SK-N-SH treated with all-trans-retinoic acid at 6 μM for 48 hours (cell line): ENCODE measurements around the gene RNASE12.

Experiments used
- ATAC-seq: fragments of 200-7000 bp; cut with Tn5 transposase; 3 replicates; pipeline ENCODE4 v1.9.1; 2020; ENCODE audit warnings: mild to moderate bottlenecking, moderate library complexity
- ARNTL ChIP-seq: fragments of 450-650 bp; formaldehyde crosslinking; IDR thresholded peaks from 2 replicates; pipeline ENCODE4 v1.5.0; 2020; ENCODE audit warnings: low read depth, mild to moderate bottlenecking, moderate library complexity, borderline replicate concordance
- CSDC2 ChIP-seq: fragments of 250-450 bp; sonication (Bioruptor Pico); IDR thresholded peaks from 2 replicates; pipeline ENCODE4 v1.5.0; 2020; ENCODE audit warnings: mild to moderate bottlenecking, moderate library complexity
- GLIS3 ChIP-seq: fragments of 250-450 bp; sonication (Bioruptor Pico); IDR thresholded peaks from 2 replicates; pipeline ENCODE4 v1.5.0; 2020; ENCODE audit warnings: mild to moderate bottlenecking, moderate library complexity
- ISL1 ChIP-seq: fragments of 250-450 bp; sonication (Bioruptor Pico); IDR thresholded peaks from 2 replicates; pipeline ENCODE4 v2.1.2; 2022; ENCODE audit warnings: mild to moderate bottlenecking, moderate library complexity
- PPARA ChIP-seq: fragments of 250-450 bp; sonication (Bioruptor Pico); IDR thresholded peaks from 2 replicates; pipeline ENCODE4 v1.5.0; 2020; ENCODE audit warnings: mild to moderate bottlenecking, borderline replicate concordance
- RARB ChIP-seq: fragments of 250-450 bp; sonication (Bioruptor Pico); IDR thresholded peaks from 2 replicates; pipeline ENCODE4 v1.8.0; 2021; ENCODE audit warnings: mild to moderate bottlenecking, moderate library complexity
- SNAI2 ChIP-seq: fragments of 250-450 bp; sonication (Bioruptor Pico); IDR thresholded peaks from 2 replicates; pipeline ENCODE4 v1.5.0; 2020; ENCODE audit warnings: mild to moderate bottlenecking, moderate library complexity
- TCF4 ChIP-seq: fragments of 250-450 bp; sonication (Bioruptor Pico); IDR thresholded peaks from 2 replicates; pipeline ENCODE4 v1.8.0; 2021; ENCODE audit warnings: mild to moderate bottlenecking, moderate library complexity, borderline replicate concordance
- TOX ChIP-seq: fragments of 250-450 bp; sonication (Bioruptor Pico); IDR thresholded peaks from 2 replicates; pipeline ENCODE4 v1.8.0; 2021; ENCODE audit warnings: mild to moderate bottlenecking, moderate library complexity, borderline replicate concordance
- ZC3H10 ChIP-seq: fragments of 250-450 bp; sonication (Bioruptor Pico); IDR thresholded peaks from 2 replicates; pipeline ENCODE4 v1.5.1; 2021; ENCODE audit warnings: mild to moderate bottlenecking, moderate library complexity
- ZFP3 ChIP-seq: fragments of 250-450 bp; sonication (Bioruptor Pico); IDR thresholded peaks from 2 replicates; pipeline ENCODE4 v1.5.0; 2020; ENCODE audit warnings: mild to moderate bottlenecking, moderate library complexity
- ZFP30 ChIP-seq: fragments of 450-650 bp; formaldehyde crosslinking; IDR thresholded peaks from 2 replicates; pipeline ENCODE4 v1.5.0; 2022; ENCODE audit warnings: mild to moderate bottlenecking, moderate library complexity
- ZNF565 ChIP-seq: fragments of 450-650 bp; formaldehyde crosslinking; conservative IDR thresholded peaks from 2 replicates; pipeline ENCODE4 v1.5.0; 2020; ENCODE audit warnings: low read depth, mild to moderate bottlenecking, moderate library complexity
- ZNF70 ChIP-seq: fragments of 450-650 bp; formaldehyde crosslinking; IDR thresholded peaks from 2 replicates; pipeline ENCODE4 v1.5.0; 2020; ENCODE audit warnings: mild to moderate bottlenecking, moderate library complexity
- TF ChIP-seq, protein P1 (sequence below): fragments of 250-450 bp; sonication (Bioruptor Pico); IDR thresholded peaks from 2 replicates; pipeline ENCODE4 v1.8.0; 2020; ENCODE audit warnings: mild to moderate bottlenecking, moderate library complexity, borderline replicate concordance
- TF ChIP-seq, protein P2 (sequence below): fragments of 250-450 bp; sonication (Bioruptor Pico); IDR thresholded peaks from 2 replicates; pipeline ENCODE4 v1.5.0; 2020; ENCODE audit warnings: mild to moderate bottlenecking, moderate library complexity
- TF ChIP-seq, protein P3 (sequence below): fragments of 250-450 bp; sonication (Bioruptor Pico); IDR thresholded peaks from 2 replicates; pipeline ENCODE4 v1.5.1; 2020; ENCODE audit warnings: low read depth, mild to moderate bottlenecking, moderate library complexity
- TF ChIP-seq, protein P4 (sequence below): fragments of 250-450 bp; sonication (Bioruptor Pico); IDR thresholded peaks from 2 replicates; pipeline ENCODE4 v1.8.0; 2021; ENCODE audit warnings: low read depth, mild to moderate bottlenecking, moderate library complexity, borderline replicate concordance

Gene RNASE12

DNA sequence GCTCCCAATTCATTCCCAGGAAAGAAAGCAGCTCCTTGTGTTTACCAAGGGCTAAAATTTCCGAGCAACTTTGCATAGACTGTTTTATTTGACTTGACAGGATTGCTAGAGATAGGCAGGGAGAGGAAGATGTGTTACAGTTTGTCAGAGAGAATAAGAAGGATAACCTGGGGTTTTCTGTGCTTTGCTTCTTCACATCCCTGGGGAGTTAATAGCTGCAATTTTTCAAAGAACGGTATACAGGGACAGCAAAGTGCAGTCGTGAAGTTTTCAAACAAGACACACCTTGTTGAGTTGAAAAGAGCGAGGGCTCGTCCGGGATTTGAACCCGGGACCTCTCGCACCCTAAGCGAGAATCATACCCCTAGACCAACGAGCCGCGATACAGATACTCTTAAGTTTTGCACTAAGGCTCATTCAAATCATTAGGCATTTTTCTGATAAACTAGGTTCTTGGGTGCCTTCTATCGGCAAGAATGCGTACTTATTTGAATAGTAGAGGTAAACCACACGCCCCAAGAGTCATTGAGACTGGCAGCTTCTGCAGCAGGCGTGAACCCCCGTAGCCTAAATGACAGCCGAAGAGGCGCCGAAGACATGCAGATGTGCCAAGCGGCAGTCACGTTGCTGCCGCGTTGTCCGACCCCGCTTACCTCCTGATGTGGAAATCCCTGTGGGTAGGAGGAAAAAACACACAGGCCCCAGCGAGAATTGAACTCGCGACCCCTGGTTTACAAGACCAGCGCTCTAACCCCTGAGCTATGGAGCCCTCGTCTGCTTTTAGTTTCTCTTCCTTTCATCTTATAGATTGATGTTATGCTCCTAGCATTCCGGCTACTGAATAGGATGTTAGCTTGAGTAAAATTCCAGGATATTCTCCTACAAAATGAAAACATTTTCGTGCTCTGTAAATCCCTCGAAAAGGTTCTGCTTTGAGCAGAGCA is 22.2 kb upstream of the RNASE12 start:
- ATAC-seq, result peak; percentile 81
- TF ChIP-seq, protein P1, sequence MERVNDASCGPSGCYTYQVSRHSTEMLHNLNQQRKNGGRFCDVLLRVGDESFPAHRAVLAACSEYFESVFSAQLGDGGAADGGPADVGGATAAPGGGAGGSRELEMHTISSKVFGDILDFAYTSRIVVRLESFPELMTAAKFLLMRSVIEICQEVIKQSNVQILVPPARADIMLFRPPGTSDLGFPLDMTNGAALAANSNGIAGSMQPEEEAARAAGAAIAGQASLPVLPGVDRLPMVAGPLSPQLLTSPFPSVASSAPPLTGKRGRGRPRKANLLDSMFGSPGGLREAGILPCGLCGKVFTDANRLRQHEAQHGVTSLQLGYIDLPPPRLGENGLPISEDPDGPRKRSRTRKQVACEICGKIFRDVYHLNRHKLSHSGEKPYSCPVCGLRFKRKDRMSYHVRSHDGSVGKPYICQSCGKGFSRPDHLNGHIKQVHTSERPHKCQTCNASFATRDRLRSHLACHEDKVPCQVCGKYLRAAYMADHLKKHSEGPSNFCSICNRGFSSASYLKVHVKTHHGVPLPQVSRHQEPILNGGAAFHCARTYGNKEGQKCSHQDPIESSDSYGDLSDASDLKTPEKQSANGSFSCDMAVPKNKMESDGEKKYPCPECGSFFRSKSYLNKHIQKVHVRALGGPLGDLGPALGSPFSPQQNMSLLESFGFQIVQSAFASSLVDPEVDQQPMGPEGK, result peak; percentile 12; the same call in 1 of the 2 replicates
- TF ChIP-seq SNAI2 (CRISPR knock-in tag) (no peak), ISL1 (no peak), GLIS3 (CRISPR knock-in tag) (peak; percentile 58; the same call in 1 of the 2 replicates)
- TF ChIP-seq, protein P2, sequence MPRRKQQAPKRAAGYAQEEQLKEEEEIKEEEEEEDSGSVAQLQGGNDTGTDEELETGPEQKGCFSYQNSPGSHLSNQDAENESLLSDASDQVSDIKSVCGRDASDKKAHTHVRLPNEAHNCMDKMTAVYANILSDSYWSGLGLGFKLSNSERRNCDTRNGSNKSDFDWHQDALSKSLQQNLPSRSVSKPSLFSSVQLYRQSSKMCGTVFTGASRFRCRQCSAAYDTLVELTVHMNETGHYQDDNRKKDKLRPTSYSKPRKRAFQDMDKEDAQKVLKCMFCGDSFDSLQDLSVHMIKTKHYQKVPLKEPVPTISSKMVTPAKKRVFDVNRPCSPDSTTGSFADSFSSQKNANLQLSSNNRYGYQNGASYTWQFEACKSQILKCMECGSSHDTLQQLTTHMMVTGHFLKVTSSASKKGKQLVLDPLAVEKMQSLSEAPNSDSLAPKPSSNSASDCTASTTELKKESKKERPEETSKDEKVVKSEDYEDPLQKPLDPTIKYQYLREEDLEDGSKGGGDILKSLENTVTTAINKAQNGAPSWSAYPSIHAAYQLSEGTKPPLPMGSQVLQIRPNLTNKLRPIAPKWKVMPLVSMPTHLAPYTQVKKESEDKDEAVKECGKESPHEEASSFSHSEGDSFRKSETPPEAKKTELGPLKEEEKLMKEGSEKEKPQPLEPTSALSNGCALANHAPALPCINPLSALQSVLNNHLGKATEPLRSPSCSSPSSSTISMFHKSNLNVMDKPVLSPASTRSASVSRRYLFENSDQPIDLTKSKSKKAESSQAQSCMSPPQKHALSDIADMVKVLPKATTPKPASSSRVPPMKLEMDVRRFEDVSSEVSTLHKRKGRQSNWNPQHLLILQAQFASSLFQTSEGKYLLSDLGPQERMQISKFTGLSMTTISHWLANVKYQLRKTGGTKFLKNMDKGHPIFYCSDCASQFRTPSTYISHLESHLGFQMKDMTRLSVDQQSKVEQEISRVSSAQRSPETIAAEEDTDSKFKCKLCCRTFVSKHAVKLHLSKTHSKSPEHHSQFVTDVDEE (CRISPR knock-in tag), result 0 out of 2 replicates have a peak, but pooled peaks have one; percentile 42

DNA sequence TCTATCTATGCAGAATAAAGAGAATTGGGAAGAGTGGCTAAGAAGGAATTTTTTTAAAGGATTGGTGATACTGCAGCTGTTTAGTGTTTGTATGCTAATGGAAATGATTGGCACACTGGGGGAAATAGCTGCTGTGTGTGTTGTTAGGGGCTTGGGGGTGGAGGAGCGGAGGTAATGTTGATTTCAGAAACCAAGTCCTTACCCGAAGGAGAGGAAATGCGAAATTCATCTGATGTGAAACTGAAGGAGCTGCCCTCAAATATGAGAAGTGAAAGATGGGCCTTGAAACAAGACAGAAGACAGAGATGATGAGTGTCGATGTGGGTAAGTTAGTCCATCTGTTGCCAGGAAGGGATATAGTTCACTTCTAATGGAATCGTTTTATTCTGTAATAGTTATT is 21.2 kb upstream of the RNASE12 start:
- TF ChIP-seq, protein P1, result no peak
- TF ChIP-seq ARNTL (no peak), ZC3H10 (CRISPR knock-in tag) (no peak), TCF4 (no peak), ZNF565 (CRISPR knock-in tag) (no peak), ZFP3 (no peak), ZFP30 (CRISPR knock-in tag) (no peak), GLIS3 (CRISPR knock-in tag) (no peak), PPARA (no peak)
- TF ChIP-seq, protein P2 (CRISPR knock-in tag), result no peak
- TF ChIP-seq, protein P3, sequence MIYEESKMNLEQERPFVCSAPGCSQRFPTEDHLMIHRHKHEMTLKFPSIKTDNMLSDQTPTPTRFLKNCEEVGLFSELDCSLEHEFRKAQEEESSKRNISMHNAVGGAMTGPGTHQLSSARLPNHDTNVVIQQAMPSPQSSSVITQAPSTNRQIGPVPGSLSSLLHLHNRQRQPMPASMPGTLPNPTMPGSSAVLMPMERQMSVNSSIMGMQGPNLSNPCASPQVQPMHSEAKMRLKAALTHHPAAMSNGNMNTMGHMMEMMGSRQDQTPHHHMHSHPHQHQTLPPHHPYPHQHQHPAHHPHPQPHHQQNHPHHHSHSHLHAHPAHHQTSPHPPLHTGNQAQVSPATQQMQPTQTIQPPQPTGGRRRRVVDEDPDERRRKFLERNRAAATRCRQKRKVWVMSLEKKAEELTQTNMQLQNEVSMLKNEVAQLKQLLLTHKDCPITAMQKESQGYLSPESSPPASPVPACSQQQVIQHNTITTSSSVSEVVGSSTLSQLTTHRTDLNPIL (CRISPR knock-in tag), result no peak
- TF ChIP-seq, protein P4, sequence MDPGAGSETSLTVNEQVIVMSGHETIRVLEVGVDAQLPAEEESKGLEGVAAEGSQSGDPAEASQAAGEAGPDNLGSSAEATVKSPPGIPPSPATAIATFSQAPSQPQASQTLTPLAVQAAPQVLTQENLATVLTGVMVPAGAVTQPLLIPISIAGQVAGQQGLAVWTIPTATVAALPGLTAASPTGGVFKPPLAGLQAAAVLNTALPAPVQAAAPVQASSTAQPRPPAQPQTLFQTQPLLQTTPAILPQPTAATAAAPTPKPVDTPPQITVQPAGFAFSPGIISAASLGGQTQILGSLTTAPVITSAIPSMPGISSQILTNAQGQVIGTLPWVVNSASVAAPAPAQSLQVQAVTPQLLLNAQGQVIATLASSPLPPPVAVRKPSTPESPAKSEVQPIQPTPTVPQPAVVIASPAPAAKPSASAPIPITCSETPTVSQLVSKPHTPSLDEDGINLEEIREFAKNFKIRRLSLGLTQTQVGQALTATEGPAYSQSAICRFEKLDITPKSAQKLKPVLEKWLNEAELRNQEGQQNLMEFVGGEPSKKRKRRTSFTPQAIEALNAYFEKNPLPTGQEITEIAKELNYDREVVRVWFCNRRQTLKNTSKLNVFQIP, result no peak
- no peak for ATAC-seq

DNA sequence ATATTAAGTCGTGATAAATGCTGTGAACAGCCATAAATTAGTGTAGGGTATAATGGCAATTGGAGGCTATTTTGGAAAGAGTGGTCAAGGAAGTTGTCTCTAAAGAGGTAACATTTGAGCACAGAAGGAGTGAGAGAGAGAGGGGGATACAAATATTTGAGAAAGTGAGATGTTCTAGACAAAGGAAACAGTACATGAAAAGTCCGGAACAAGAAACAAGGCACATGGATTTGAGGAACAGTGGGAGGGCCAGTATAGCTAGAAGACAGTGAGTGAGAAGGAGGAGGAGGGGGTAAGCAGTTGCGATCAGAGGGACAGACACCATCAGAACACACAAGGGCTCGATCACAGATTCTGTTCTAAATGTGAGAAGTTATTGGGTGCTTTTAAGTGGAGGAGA is 20.1 kb upstream of the RNASE12 start:
- ATAC-seq, result no peak
- TF ChIP-seq, protein P2 (CRISPR knock-in tag), result no peak
- TF ChIP-seq ZNF565 (CRISPR knock-in tag) (no peak), ZNF70 (CRISPR knock-in tag) (no peak), ZC3H10 (CRISPR knock-in tag) (no peak), ZFP30 (CRISPR knock-in tag) (no peak), TOX (CRISPR knock-in tag) (no peak), SNAI2 (CRISPR knock-in tag) (no peak), GLIS3 (CRISPR knock-in tag) (no peak), CSDC2 (CRISPR knock-in tag) (no peak), RARB (CRISPR knock-in tag) (no peak)
- TF ChIP-seq, protein P4, result no peak
